ENCODE measurements around the gene PKDCC. TPM values are rescaled to one million over a fixed set of nuclear protein-coding genes. Genes with fewer than 3 reads are reported as not detected.
"Not testable (repeated sequence)": the region's sequence is repeated elsewhere in the genome, so short reads cannot be mapped to it uniquely, and the experiment has no call there.

The PKDCC gene
- total RNA-seq, 1 experiment from 2014 or later = 1.9 TPM

GRCh38 chr2:42084231-42084671 is 36.4 kb downstream of the PKDCC start:
- DNase-seq (ENCODE audit: extremely low read depth, low read depth) = no peak

- not testable (repeated sequence) for DNase-seq (ENCODE audit: extremely low read depth, low read depth)
These were observed 37.2 kb downstream of the PKDCC start for GRCh38 chr2:42085070-42085469.

- DNase-seq (ENCODE audit: extremely low read depth, low read depth) = no peak
These were observed 38.1 kb downstream of the PKDCC start for GRCh38 chr2:42085706-42086487.

- peak; percentile 64 for DNase-seq (ENCODE audit: extremely low read depth, low read depth)
These were observed 38.7 kb downstream of the PKDCC start for GRCh38 chr2:42086500-42086953.

GRCh38 chr2:42087137-42087856 is 39.5 kb downstream of the PKDCC start:
- DNase-seq (ENCODE audit: extremely low read depth, low read depth) = no peak

GRCh38 chr2:42087857-42088195 is 40.0 kb downstream of the PKDCC start:
- no peak for DNase-seq (ENCODE audit: extremely low read depth, low read depth)

- peak; percentile 69 for DNase-seq (ENCODE audit: extremely low read depth, low read depth)
These were observed 41.6 kb downstream of the PKDCC start for GRCh38 chr2:42089340-42089925.

GRCh38 chr2:42090216-42090615 is 42.4 kb downstream of the PKDCC start:
- DNase-seq (ENCODE audit: extremely low read depth, low read depth) = no peak

GRCh38 chr2:42091671-42092070 is 43.9 kb downstream of the PKDCC start:
- DNase-seq (ENCODE audit: extremely low read depth, low read depth) = no peak

GRCh38 chr2:42092084-42092996 is 44.5 kb downstream of the PKDCC start:
- no peak for DNase-seq (ENCODE audit: extremely low read depth, low read depth)

GRCh38 chr2:42094114-42094513 is 46.3 kb downstream of the PKDCC start:
- no peak for DNase-seq (ENCODE audit: extremely low read depth, low read depth)

- DNase-seq (ENCODE audit: extremely low read depth, low read depth) = peak; percentile 65
These were observed 48.1 kb downstream of the PKDCC start for GRCh38 chr2:42095923-42096408.

- no peak for DNase-seq (ENCODE audit: extremely low read depth, low read depth)
These were observed 49.2 kb downstream of the PKDCC start for GRCh38 chr2:42096869-42097591.

GRCh38 chr2:42098571-42099437 is 51.0 kb downstream of the PKDCC start:
- DNase-seq (ENCODE audit: extremely low read depth, low read depth) = no peak

- DNase-seq (ENCODE audit: extremely low read depth, low read depth) = no peak
These were observed 51.8 kb downstream of the PKDCC start for GRCh38 chr2:42099438-42100173.

GRCh38 chr2:42100683-42101205 is 52.9 kb downstream of the PKDCC start:
- no peak for DNase-seq (ENCODE audit: extremely low read depth, low read depth)

GRCh38 chr2:42101206-42102023 is 53.6 kb downstream of the PKDCC start:
- no peak for DNase-seq (ENCODE audit: extremely low read depth, low read depth)
